ENCODE data around the gene GRID2. TPM values are rescaled to one million over a fixed set of nuclear protein-coding genes. Genes with fewer than 3 reads are reported as not detected.
A peak's percentile ranks its signal among the peaks of the same experiment; 100 is the strongest.

The GRID2 gene

GRCh38 chr4:93814141-93814540, 1510.4 kb downstream of the GRID2 start:
- Histone ChIP-seq H4K91ac (ENCODE audit: low read depth, low read length, poor library complexity) (no peak overlapping the region), H2BK5ac (ENCODE audit: low read length) (no peak overlapping the region), H3K79me1 (ENCODE audit: low read depth, low read length) (no peaks in the 10 kb centered on the region), H3K4ac (ENCODE audit: low read length) (no peak overlapping the region), H4K8ac (ENCODE audit: low read depth, low read length) (no peak overlapping the region), H2BK12ac (ENCODE audit: low read length) (no peak overlapping the region), H3K14ac (ENCODE audit: low read length) (no peak overlapping the region), H3K18ac (ENCODE audit: low read length) (no peak overlapping the region), H3K9me3 (replicated peaks in 1 of 2; ENCODE audit: control insufficient read depth in 2 of 2, insufficient read depth in 1 of 2, low read depth in 1 of 2, low read length in 2 of 2) (no peaks in the 10 kb centered on the region), H3K27ac (replicated peaks; ENCODE audit: low read length) (no peak overlapping the region), H3K4me3 (ENCODE audit: low read length in 2 of 2) (no peak overlapping the region), H3K36me3 (replicated peaks in 1 of 2; ENCODE audit: control insufficient read depth in 2 of 2, insufficient read depth in 2 of 2, low read length in 2 of 2) (no peaks in the 10 kb centered on the region), H3K9ac (ENCODE audit: low read depth, low read length, poor library complexity) (no peak overlapping the region), H3K27me3 (ENCODE audit: control insufficient read depth in 3 of 3, insufficient read depth in 3 of 3, low read depth in 1 of 3, low read length in 3 of 3) (no peaks in the 10 kb centered on the region), H2AFZ (ENCODE audit: low read length) (peak overlapping the region; percentile 38), H3K4me2 (ENCODE audit: insufficient read depth, low read length, poor library complexity, severe bottlenecking) (no peak overlapping the region), H2AK5ac (ENCODE audit: low read depth, low read length) (no peak overlapping the region), H2BK15ac (ENCODE audit: low read length) (no peak overlapping the region), H2BK120ac (ENCODE audit: low read depth, low read length) (no peak overlapping the region), H3K23ac (ENCODE audit: low read depth, low read length, poor library complexity) (no peak overlapping the region), H3K4me1 (ENCODE audit: control insufficient read depth in 2 of 2, insufficient read depth in 1 of 2, low read depth in 1 of 2, low read length in 2 of 2) (no peaks in the 10 kb centered on the region)
- no peak for DNase-seq (ENCODE audit: low spot score)
- no CpG with 5 or more reads among the region's 3 CpGs for WGBS, 2 donors (ENCODE audit: extremely low coverage in 2 of 2, insufficient read length in 2 of 2, insufficient replicate concordance in 1 of 2)

- Histone ChIP-seq H4K8ac (ENCODE audit: low read depth, low read length) (no peak overlapping the region), H3K9me3 (replicated peaks in 1 of 2; ENCODE audit: control insufficient read depth in 2 of 2, insufficient read depth in 1 of 2, low read depth in 1 of 2, low read length in 2 of 2) (no peaks in the 10 kb centered on the region), H3K4ac (ENCODE audit: low read length) (no peak overlapping the region), H3K4me1 (ENCODE audit: control insufficient read depth in 2 of 2, insufficient read depth in 1 of 2, low read depth in 1 of 2, low read length in 2 of 2) (no peaks in the 10 kb centered on the region), H2BK12ac (ENCODE audit: low read length) (no peak overlapping the region), H2AFZ (ENCODE audit: low read length) (peak overlapping the region; percentile 38), H2BK15ac (ENCODE audit: low read length) (no peak overlapping the region), H3K9ac (ENCODE audit: low read depth, low read length, poor library complexity) (no peak overlapping the region), H3K4me2 (ENCODE audit: insufficient read depth, low read length, poor library complexity, severe bottlenecking) (no peak overlapping the region), H3K4me3 (ENCODE audit: low read length in 2 of 2) (no peak overlapping the region), H2AK5ac (ENCODE audit: low read depth, low read length) (no peak overlapping the region), H3K27me3 (ENCODE audit: control insufficient read depth in 3 of 3, insufficient read depth in 3 of 3, low read depth in 1 of 3, low read length in 3 of 3) (no peaks in the 10 kb centered on the region), H3K23ac (ENCODE audit: low read depth, low read length, poor library complexity) (no peak overlapping the region), H4K91ac (ENCODE audit: low read depth, low read length, poor library complexity) (no peak overlapping the region), H2BK5ac (ENCODE audit: low read length) (no peak overlapping the region), H2BK120ac (ENCODE audit: low read depth, low read length) (no peak overlapping the region), H3K18ac (ENCODE audit: low read length) (no peak overlapping the region), H3K79me1 (ENCODE audit: low read depth, low read length) (no peaks in the 10 kb centered on the region), H3K36me3 (replicated peaks in 1 of 2; ENCODE audit: control insufficient read depth in 2 of 2, insufficient read depth in 2 of 2, low read length in 2 of 2) (no peaks in the 10 kb centered on the region), H3K27ac (replicated peaks; ENCODE audit: low read length) (no peak overlapping the region), H3K14ac (ENCODE audit: low read length) (no peak overlapping the region)
- no CpG with 5 or more reads among the region's 4 CpGs for WGBS, 2 donors (ENCODE audit: extremely low coverage in 2 of 2, insufficient read length in 2 of 2, insufficient replicate concordance in 1 of 2)
- no peak for DNase-seq (ENCODE audit: low spot score)
Observed at GRCh38 chr4:93814722-93815121, 1511.0 kb downstream of the GRID2 start.

Small RNA genes lying within 50 kb of the gene (small RNA-seq; reads per million reads assigned to genes)
- not detected for gene RNA5SP164 (ENCODE audit: insufficient read depth)

Data from neuronal stem cell (in vitro differentiated cells).